AG04450 (cell line): Measurements from ENCODE around the gene HEPHL1. TPM values are rescaled to one million over a fixed set of nuclear protein-coding genes. Genes with fewer than 3 reads are reported as not detected.

ENCODE experiments used
- CTCF ChIA-PET: fragments of 300-600, 350-600 bp; formaldehyde crosslinking; extraction: SDS; loops from one replicate; lab custom pipeline; 2022; ENCODE audit warnings: antibody characterized with exemption, inconsistent platforms; lab: Charles Lee
- POLR2A ChIA-PET: fragments of 350-600 bp; formaldehyde crosslinking; extraction: SDS; loops from one replicate; lab custom pipeline; 2021; ENCODE audit warnings: antibody characterized with exemption, inconsistent platforms; lab: Yijun Ruan, JAX
- DNase-seq: peaks from one replicate; pipeline ENCODE4 v3.0.0-alpha.2; 2011; ENCODE audit warnings: low read depth, low spot score
- H3K27ac ChIP-seq: one replicate; pipeline ENCODE4 v1.5.1; 2012; ENCODE audit warnings: low read depth, low read length, control low read depth
- H3K27me3 ChIP-seq: one replicate; pipeline ENCODE4 v1.6.0; 2012; ENCODE audit warnings: low read length; ENCODE audit not compliant: control insufficient read depth, insufficient read depth
- H3K4me3 ChIP-seq: 2 replicates; pipeline ENCODE4 v1.5.1; 2011; ENCODE audit warnings: mild to moderate bottlenecking, low read depth, low read length, control low read depth
- H3K9me3 ChIP-seq: 2 replicates; pipeline ENCODE4 v1.5.1; 2012; ENCODE audit warnings: low read length; ENCODE audit not compliant: control insufficient read depth, insufficient read depth
- CTCF ChIP-seq: IDR thresholded peaks from 2 replicates; pipeline ENCODE4 v1.5.1; 2011; ENCODE audit warnings: low read depth, low read length, control low read depth, inconsistent platforms
- polyA plus RNA-seq: library from polyadenylated mRNA; depleted of rRNA; stranded (reverse); fragments of >200 nt; gene quantifications from 2 replicates; pipeline ENCODE4 v1.2.3, GENCODE V29; 2011

The HEPHL1 gene
- polyA plus RNA-seq, 1 experiment = 0.02 TPM

GRCh38 chr11:94049351-94049750, 28.2 kb downstream of the HEPHL1 start:
- TF ChIP-seq CTCF = no peak
- Histone ChIP-seq H3K27me3 (peaks cover 8% of the 10 kb centered on the region), H3K27ac (no peak overlapping the region), H3K9me3 (no peaks in the 10 kb centered on the region), H3K4me3 (no peak overlapping the region)
- ChIA-PET POLR2A (no interaction called here), CTCF (no interaction called here)
- DNase-seq = no peak

GRCh38 chr11:94058630-94059029, 37.5 kb downstream of the HEPHL1 start:
- no peak for TF ChIP-seq CTCF
- CTCF ChIA-PET = no interaction called here
- peaks cover 3% of the 10 kb centered on the region for H3K27me3 ChIP-seq
- POLR2A ChIA-PET = no interaction called here
- H3K4me3 ChIP-seq = no peak overlapping the region
- no peak for DNase-seq
- H3K27ac ChIP-seq = no peak overlapping the region
- no peaks in the 10 kb centered on the region for H3K9me3 ChIP-seq

GRCh38 chr11:94059065-94059464, 37.9 kb downstream of the HEPHL1 start:
- no peak for TF ChIP-seq CTCF
- no peak overlapping the region for H3K27ac ChIP-seq
- H3K27me3 ChIP-seq = peaks cover 3% of the 10 kb centered on the region
- H3K4me3 ChIP-seq = no peak overlapping the region
- no peaks in the 10 kb centered on the region for H3K9me3 ChIP-seq
- CTCF ChIA-PET = no interaction called here
- DNase-seq = no peak
- POLR2A ChIA-PET = no interaction called here

DNA sequence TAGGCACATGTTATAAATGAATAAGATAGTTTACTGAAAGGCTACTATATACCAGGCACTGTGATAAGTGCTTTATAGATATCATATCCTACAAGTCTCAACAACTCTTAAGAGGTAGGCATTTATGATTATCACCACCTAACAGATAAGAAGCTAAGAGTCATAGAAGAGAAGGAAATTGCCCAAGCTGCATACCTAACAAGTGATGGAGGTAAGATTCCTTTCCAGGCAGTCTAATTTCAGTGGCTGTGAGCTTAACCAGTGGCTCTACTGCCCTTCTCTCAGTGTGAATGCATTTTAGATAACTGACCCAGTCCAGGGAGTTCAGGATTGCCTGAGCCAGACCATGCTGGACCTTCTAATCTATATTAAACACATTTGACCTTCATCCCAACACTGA, 39.2 kb downstream of the HEPHL1 start:
- DNase-seq = no peak
- no peak overlapping the region for H3K27ac ChIP-seq
- CTCF ChIA-PET = no interaction called here

DNA sequence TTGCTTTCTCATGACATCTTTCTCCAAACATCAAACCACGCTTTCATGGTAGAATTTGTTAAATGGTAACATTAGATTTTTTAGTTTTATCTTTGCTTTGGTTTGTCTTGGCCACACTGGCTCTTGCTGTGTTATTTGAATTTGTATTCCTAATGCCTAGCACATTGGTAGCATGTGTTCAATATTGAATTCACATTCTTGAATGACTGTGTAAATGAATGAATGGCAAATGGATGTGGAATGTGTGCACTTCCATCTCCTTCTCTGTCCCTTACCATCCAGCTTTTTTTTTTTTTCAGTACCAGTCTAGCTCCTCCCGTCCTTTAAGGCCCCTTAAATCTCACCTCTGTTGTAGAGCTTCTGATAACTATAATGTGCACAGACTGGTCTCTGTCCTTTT, 41.2 kb downstream of the HEPHL1 start:
- no peak for TF ChIP-seq CTCF
- DNase-seq = no peak
- no peak overlapping the region for H3K4me3 ChIP-seq
- ChIA-PET POLR2A (no interaction called here), CTCF (interaction anchor here (0.6 kb wide), 1 partner anchor 141 kb away, joined by 4 read pairs; no protein-coding TSS in a partner anchor)
- no peaks in the 10 kb centered on the region for H3K9me3 ChIP-seq
- H3K27ac ChIP-seq = no peak overlapping the region
- H3K27me3 ChIP-seq = peaks cover 3% of the 10 kb centered on the region

More for the DNA sequence above, 39.2 kb downstream of the HEPHL1 start:
- Histone ChIP-seq H3K4me3 (no peak overlapping the region), H3K27me3 (peaks cover 3% of the 10 kb centered on the region), H3K9me3 (no peaks in the 10 kb centered on the region)
- TF ChIP-seq CTCF = no peak
- POLR2A ChIA-PET = no interaction called here
